ENCODE results near the gene PARD6G. TPM values are rescaled to one million over a fixed set of nuclear protein-coding genes. Genes with fewer than 3 reads are reported as not detected.

Gene PARD6G
- total and polyA plus RNA-seq, 2 of the 13 experiments (the other 11 are each of a cell fraction or from before 2014, with no cell fraction given) = 3.6 to 7.4 TPM

DNA sequence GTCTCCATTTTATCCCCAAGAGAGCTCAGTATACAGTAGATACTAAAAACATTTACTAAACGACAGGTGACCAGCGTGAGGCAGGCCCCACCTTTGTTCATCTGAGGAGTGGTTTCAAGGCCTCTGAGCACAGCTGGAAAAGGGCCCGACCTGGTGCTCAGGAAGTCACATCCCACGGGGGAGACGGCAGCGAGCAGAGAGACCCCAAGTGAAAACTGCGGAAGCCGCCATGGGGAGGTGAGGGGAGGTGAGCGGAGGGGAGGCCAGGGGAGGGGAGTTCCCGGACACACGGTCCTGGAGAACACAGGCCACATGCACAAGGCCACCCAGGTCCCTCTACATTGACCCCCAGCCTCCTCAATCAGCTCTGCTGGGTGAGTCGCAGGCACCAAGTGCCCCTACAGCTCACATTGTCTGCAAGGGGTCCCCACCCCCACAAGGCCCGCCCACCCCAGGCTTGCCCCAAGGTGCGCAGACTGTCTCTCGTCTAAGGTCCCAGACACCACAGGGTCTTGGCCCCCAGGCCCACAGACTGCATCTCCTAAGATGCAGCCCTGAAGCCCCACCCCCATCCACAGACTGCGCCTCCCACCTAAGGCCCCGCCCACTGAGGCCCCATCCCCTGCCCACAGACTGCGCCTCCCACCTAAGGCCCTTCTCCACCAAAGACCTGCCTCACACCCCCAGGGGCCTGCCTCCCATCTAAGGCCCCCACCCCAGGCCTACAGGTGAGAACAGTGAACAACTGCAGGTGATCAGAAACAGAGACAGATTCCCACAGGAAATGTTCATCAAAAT, 19.1 kb downstream of the PARD6G start (continued):
- TF ChIP-seq, protein P1, sequence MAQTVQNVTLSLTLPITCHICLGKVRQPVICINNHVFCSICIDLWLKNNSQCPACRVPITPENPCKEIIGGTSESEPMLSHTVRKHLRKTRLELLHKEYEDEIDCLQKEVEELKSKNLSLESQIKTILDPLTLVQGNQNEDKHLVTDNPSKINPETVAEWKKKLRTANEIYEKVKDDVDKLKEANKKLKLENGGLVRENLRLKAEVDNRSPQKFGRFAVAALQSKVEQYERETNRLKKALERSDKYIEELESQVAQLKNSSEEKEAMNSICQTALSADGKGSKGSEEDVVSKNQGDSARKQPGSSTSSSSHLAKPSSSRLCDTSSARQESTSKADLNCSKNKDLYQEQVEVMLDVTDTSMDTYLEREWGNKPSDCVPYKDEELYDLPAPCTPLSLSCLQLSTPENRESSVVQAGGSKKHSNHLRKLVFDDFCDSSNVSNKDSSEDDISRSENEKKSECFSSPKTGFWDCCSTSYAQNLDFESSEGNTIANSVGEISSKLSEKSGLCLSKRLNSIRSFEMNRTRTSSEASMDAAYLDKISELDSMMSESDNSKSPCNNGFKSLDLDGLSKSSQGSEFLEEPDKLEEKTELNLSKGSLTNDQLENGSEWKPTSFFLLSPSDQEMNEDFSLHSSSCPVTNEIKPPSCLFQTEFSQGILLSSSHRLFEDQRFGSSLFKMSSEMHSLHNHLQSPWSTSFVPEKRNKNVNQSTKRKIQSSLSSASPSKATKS (CRISPR knock-in tag; IDR thresholded peaks at IDR 0.05) = no peak
- no peak for TF ChIP-seq MBD4 (IDR thresholded peaks at IDR 0.05; ENCODE audit: borderline replicate concordance, low read length)

DNA sequence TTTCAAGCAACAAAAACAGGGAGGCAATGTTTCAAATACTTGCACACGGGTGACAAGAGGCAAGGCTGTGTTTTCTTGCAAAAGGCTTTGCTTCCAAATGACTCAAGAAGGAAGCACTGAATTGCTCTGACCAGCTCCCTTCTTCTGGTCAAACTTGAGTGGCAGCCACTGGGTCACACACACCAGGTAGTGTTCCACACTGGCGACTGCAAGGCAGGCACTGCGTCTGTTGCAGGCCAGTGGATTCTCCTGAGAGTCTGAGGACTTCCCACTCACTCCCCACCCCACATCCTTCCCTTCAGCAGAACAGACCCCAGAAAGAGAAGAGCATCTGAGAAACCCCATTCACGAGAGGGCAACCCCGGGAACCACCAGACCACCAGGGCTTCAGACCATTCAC, 19.8 kb downstream of the PARD6G start:
- H3K9me3 ChIP-seq (ENCODE audit: low read length) = no peaks in the 10 kb centered on the region
- FAIRE-seq = no peak
- no peak overlapping the region for H3K9ac ChIP-seq (ENCODE audit: insufficient read depth, low read depth, low read length)
- no peak for ATAC-seq
- no peak overlapping the region for H2AFZ ChIP-seq (ENCODE audit: low read length)
- no peaks in the 10 kb centered on the region for H3K79me2 ChIP-seq (ENCODE audit: insufficient read depth, low read length)
- no peak overlapping the region for H3K27ac ChIP-seq (ENCODE audit: extremely low read length, insufficient read depth, low read length)
- no peak overlapping the region for H3K4me3 ChIP-seq (replicated peaks in 1 of 3; ENCODE audit: insufficient read depth in 1 of 3, low read depth in 2 of 3, low read length in 3 of 3)
- H3K4me1 ChIP-seq (ENCODE audit: insufficient read depth, low read length) = no peaks in the 10 kb centered on the region
- H3K27me3 ChIP-seq (ENCODE audit: control insufficient read depth in 1 of 2, insufficient read depth in 2 of 2, low read length in 2 of 2) = no peaks in the 10 kb centered on the region
- intact Hi-C loops (cut with micrococcal nuclease; ENCODE audit: unreplicated experiment) = no loop called here
- no peak overlapping the region for H3K4me2 ChIP-seq (ENCODE audit: low read depth, low read length)
- ChIA-PET POLR2A (no interaction called here), CTCF (ENCODE audit: low intra/inter-chr PET ratio, low total read pairs) (no interaction called here)
- in situ Hi-C loops (cut with HindIII; ENCODE audit: extremely low pct_ligation_motif_present, low pct_unique_long_range_greater_than_20kb) = no loop called here
- no TSS peak for BruUV-seq (replicated peaks)
- DNase-seq (ENCODE audit: low spot score) = no peak
- 86% methylated on average over 3 of the region's 5 CpGs for WGBS (ENCODE audit: low lambda C conversion rate)
- peaks cover 3% of the 10 kb centered on the region; the same call in 1 of the 2 replicates for H4K20me1 ChIP-seq (ENCODE audit: insufficient read depth, low read length)
- no peaks in the 10 kb centered on the region for H3K36me3 ChIP-seq (replicated peaks in 1 of 2; ENCODE audit: control insufficient read depth in 1 of 2, insufficient read depth in 2 of 2, low read length in 2 of 2)
- no peak for TF ChIP-seq HNRNPL (IDR thresholded peaks at IDR 0.05; ENCODE audit: low read depth, low read length)
- TF ChIP-seq RFX1 (IDR thresholded peaks at IDR 0.05) = no peak
- TF ChIP-seq, protein P2, sequence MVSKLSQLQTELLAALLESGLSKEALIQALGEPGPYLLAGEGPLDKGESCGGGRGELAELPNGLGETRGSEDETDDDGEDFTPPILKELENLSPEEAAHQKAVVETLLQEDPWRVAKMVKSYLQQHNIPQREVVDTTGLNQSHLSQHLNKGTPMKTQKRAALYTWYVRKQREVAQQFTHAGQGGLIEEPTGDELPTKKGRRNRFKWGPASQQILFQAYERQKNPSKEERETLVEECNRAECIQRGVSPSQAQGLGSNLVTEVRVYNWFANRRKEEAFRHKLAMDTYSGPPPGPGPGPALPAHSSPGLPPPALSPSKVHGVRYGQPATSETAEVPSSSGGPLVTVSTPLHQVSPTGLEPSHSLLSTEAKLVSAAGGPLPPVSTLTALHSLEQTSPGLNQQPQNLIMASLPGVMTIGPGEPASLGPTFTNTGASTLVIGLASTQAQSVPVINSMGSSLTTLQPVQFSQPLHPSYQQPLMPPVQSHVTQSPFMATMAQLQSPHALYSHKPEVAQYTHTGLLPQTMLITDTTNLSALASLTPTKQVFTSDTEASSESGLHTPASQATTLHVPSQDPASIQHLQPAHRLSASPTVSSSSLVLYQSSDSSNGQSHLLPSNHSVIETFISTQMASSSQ (IDR thresholded peaks at IDR 0.05; ENCODE audit: low read depth) = no peak
- TF ChIP-seq, protein P2 (CRISPR knock-in tag; IDR thresholded peaks at IDR 0.05; ENCODE audit: borderline replicate concordance) = no peak
- TF ChIP-seq, protein P3, sequence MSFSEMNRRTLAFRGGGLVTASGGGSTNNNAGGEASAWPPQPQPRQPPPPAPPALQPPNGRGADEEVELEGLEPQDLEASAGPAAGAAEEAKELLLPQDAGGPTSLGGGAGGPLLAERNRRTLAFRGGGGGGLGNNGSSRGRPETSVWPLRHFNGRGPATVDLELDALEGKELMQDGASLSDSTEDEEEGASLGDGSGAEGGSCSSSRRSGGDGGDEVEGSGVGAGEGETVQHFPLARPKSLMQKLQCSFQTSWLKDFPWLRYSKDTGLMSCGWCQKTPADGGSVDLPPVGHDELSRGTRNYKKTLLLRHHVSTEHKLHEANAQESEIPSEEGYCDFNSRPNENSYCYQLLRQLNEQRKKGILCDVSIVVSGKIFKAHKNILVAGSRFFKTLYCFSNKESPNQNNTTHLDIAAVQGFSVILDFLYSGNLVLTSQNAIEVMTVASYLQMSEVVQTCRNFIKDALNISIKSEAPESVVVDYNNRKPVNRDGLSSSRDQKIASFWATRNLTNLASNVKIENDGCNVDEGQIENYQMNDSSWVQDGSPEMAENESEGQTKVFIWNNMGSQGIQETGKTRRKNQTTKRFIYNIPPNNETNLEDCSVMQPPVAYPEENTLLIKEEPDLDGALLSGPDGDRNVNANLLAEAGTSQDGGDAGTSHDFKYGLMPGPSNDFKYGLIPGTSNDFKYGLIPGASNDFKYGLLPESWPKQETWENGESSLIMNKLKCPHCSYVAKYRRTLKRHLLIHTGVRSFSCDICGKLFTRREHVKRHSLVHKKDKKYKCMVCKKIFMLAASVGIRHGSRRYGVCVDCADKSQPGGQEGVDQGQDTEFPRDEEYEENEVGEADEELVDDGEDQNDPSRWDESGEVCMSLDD (CRISPR knock-in tag; IDR thresholded peaks at IDR 0.05; ENCODE audit: borderline replicate concordance) = no peak
- no peak for TF ChIP-seq THAP11 (CRISPR knock-in tag; IDR thresholded peaks at IDR 0.05)
- no peak for TF ChIP-seq REL (CRISPR knock-in tag; conservative IDR thresholded peaks at IDR 0.05)
- TF ChIP-seq SP4 (CRISPR knock-in tag; IDR thresholded peaks at IDR 0.05) = no peak
- TF ChIP-seq AKAP8 (CRISPR knock-in tag; IDR thresholded peaks at IDR 0.05) = no peak
- TF ChIP-seq KDM2A (CRISPR knock-in tag; IDR thresholded peaks at IDR 0.05; ENCODE audit: borderline replicate concordance, low read depth) = no peak

Measured in HepG2 (cell line).